ENCODE measurements around the gene CLIC5.
"Not testable (repeated sequence)": the region's sequence is repeated elsewhere in the genome, so short reads cannot be mapped to it uniquely, and the experiment has no call there.

The CLIC5 gene

GRCh38 chr6:45926423-45926822 lies 89.2 kb downstream of the CLIC5 start:
- not testable (repeated sequence) for DNase-seq (ENCODE audit: low spot score)

GRCh38 chr6:45924763-45925342 lies 90.8 kb downstream of the CLIC5 start:
- DNase-seq (ENCODE audit: low spot score): no peak

- no peak for DNase-seq (ENCODE audit: low spot score)
These were observed 91.7 kb downstream of the CLIC5 start for GRCh38 chr6:45923831-45924391.

GRCh38 chr6:45922728-45923351 lies 92.8 kb downstream of the CLIC5 start:
- peak; percentile 41 for DNase-seq (ENCODE audit: low spot score)

- no peak for DNase-seq (ENCODE audit: low spot score)
These were observed 93.9 kb downstream of the CLIC5 start for GRCh38 chr6:45921691-45922281.

GRCh38 chr6:45920819-45921511 lies 94.7 kb downstream of the CLIC5 start:
- DNase-seq (ENCODE audit: low spot score): no peak

- DNase-seq (ENCODE audit: low spot score): no peak
These were observed 98.2 kb downstream of the CLIC5 start for GRCh38 chr6:45917439-45917838.

GRCh38 chr6:45916692-45917091 lies 99.0 kb downstream of the CLIC5 start:
- no peak for DNase-seq (ENCODE audit: low spot score)

GRCh38 chr6:45915780-45916468 lies 99.7 kb downstream of the CLIC5 start:
- DNase-seq (ENCODE audit: low spot score): no peak

- no peak for DNase-seq (ENCODE audit: low spot score)
These were observed 104.0 kb downstream of the CLIC5 start for GRCh38 chr6:45911691-45912090.

- DNase-seq (ENCODE audit: low spot score): no peak
These were observed 111.7 kb downstream of the CLIC5 start for GRCh38 chr6:45903959-45904358.

GRCh38 chr6:45902984-45903383 lies 112.7 kb downstream of the CLIC5 start:
- no peak for DNase-seq (ENCODE audit: low spot score)

GRCh38 chr6:45901767-45902650 lies 113.7 kb downstream of the CLIC5 start:
- no peak for DNase-seq (ENCODE audit: low spot score)

GRCh38 chr6:45900808-45901752 lies 114.6 kb downstream of the CLIC5 start:
- no peak for DNase-seq (ENCODE audit: low spot score)

- no peak for DNase-seq (ENCODE audit: low spot score)
These were observed 116.0 kb downstream of the CLIC5 start for GRCh38 chr6:45899683-45899946.

- DNase-seq (ENCODE audit: low spot score): no peak
These were observed 116.5 kb downstream of the CLIC5 start for GRCh38 chr6:45898941-45899682.

GRCh38 chr6:45896783-45897441 lies 118.7 kb downstream of the CLIC5 start:
- no peak for DNase-seq (ENCODE audit: low spot score)

- DNase-seq (ENCODE audit: low spot score): no peak
These were observed 120.1 kb downstream of the CLIC5 start for GRCh38 chr6:45895569-45895968.

- no peak for DNase-seq (ENCODE audit: low spot score)
These were observed 122.9 kb downstream of the CLIC5 start for GRCh38 chr6:45892696-45893245.
